HepG2 (cell line): ENCODE data around the gene TCAIM. TPM values are rescaled to one million over a fixed set of nuclear protein-coding genes. Genes with fewer than 3 reads are reported as not detected.

Experiments
- ATF7 ChIP-seq, 2 experiments: fragments of 450-650 bp in 1 of 2; sonication (generic) in 1 of 2; formaldehyde crosslinking in 1 of 2; IDR thresholded peaks; 2 replicates each; pipeline versions ENCODE4 v1.4.0 to v1.6.1; 2016 to 2020; ENCODE audit warnings: antibody characterized with exemption in 1 of 2, mild to moderate bottlenecking in 1 of 2, missing genetic modification reagents in 1 of 2
- EHMT2 ChIP-seq: fragments of 200-600 bp; sonication (generic); IDR thresholded peaks from 2 replicates; pipeline ENCODE4 v1.7.0; 2017; ENCODE audit warnings: antibody characterized with exemption, low read depth, low read length, borderline replicate concordance
- FLYWCH1 ChIP-seq: sonication (generic); formaldehyde crosslinking; IDR thresholded peaks from 2 replicates; pipeline ENCODE4 v1.8.1; 2023; ENCODE audit warnings: mild to moderate bottlenecking, missing genetic modification reagents
- GABPA ChIP-seq, 2 experiments: IDR thresholded peaks; 2 replicates each; pipeline ENCODE4 v1.6.1; 2011 to 2016; ENCODE audit warnings: low read depth in 2 of 2, low read length in 1 of 2, missing biosample characterization in 1 of 2, missing genetic modification characterization in 1 of 2
- MBNL3 ChIP-seq: fragments of 250-450 bp; sonication (Bioruptor Pico); conservative IDR thresholded peaks from 2 replicates; pipeline ENCODE4 v1.8.0; 2022; ENCODE audit warnings: mild to moderate bottlenecking, inconsistent platforms
- NR2F1 ChIP-seq, 2 experiments: fragments of 450-650 bp in 1 of 2; formaldehyde crosslinking in 1 of 2; IDR thresholded peaks; 2 replicates each; pipeline versions ENCODE4 v1.5.0 to v1.6.1; 2016 to 2020; ENCODE audit warnings: mild to moderate bottlenecking in 1 of 2, missing compliant biosample characterization in 1 of 2, missing genetic modification reagents in 1 of 2, moderate library complexity in 1 of 2
- SALL1 ChIP-seq: sonication (generic); formaldehyde crosslinking; IDR thresholded peaks from 2 replicates; pipeline ENCODE4 v1.8.0; 2022; ENCODE audit warnings: mild to moderate bottlenecking, missing genetic modification reagents
- TBL1XR1 ChIP-seq: fragments of 150-350 bp; IDR thresholded peaks from 2 replicates; pipeline ENCODE4 v1.6.1; 2014; ENCODE audit warnings: borderline replicate concordance, low read length; ENCODE audit not compliant: partially characterized antibody
- USF2 ChIP-seq, 2 experiments: sonication (generic) in 1 of 2; formaldehyde crosslinking in 1 of 2; IDR thresholded peaks; 2 replicates each; pipeline versions ENCODE4 v1.5.1 to v1.6.1; 2011 to 2020; ENCODE audit warnings: borderline replicate concordance in 1 of 2, low read depth in 1 of 2, low read length in 1 of 2, mild to moderate bottlenecking in 1 of 2, missing genetic modification reagents in 1 of 2, moderate library complexity in 1 of 2
- ZBTB38 ChIP-seq: sonication (generic); formaldehyde crosslinking; IDR thresholded peaks from 2 replicates; pipeline ENCODE4 v1.5.1; 2020; ENCODE audit warnings: mild to moderate bottlenecking, missing genetic modification reagents
- ZNF24 ChIP-seq: fragments of 450-650 bp; IDR thresholded peaks from 2 replicates; pipeline ENCODE4 v1.6.1; 2017; ENCODE audit warnings: antibody characterized with exemption, mild to moderate bottlenecking
- ZNF382 ChIP-seq: sonication (generic); formaldehyde crosslinking; IDR thresholded peaks from 2 replicates; pipeline ENCODE4 v1.5.0; 2020; ENCODE audit warnings: missing genetic modification reagents, mild to moderate bottlenecking, borderline replicate concordance
- ZNF562 ChIP-seq: sonication (generic); formaldehyde crosslinking; IDR thresholded peaks from 2 replicates; pipeline ENCODE4 v1.8.0; 2022; ENCODE audit warnings: missing genetic modification reagents, borderline replicate concordance
- ZNF564 ChIP-seq: sonication (generic); formaldehyde crosslinking; IDR thresholded peaks from 2 replicates; pipeline ENCODE4 v1.8.1; 2023; ENCODE audit warnings: mild to moderate bottlenecking, missing genetic modification reagents
- ZNF747 ChIP-seq: sonication (generic); formaldehyde crosslinking; IDR thresholded peaks from 2 replicates; pipeline ENCODE4 v1.8.1; 2023; ENCODE audit warnings: missing genetic modification reagents, mild to moderate bottlenecking, borderline replicate concordance
- ZNF790 ChIP-seq: sonication (generic); formaldehyde crosslinking; IDR thresholded peaks from 2 replicates; pipeline ENCODE4 v1.8.0; 2022; ENCODE audit warnings: missing genetic modification reagents, mild to moderate bottlenecking, borderline replicate concordance
- ZSCAN20 ChIP-seq: sonication (generic); formaldehyde crosslinking; IDR thresholded peaks from 2 replicates; pipeline ENCODE4 v1.4.0; 2020; ENCODE audit warnings: missing genetic modification reagents, mild to moderate bottlenecking, borderline replicate concordance
- polyA plus RNA-seq, 8 experiments: library from polyadenylated mRNA; depleted of rRNA in 3 of 8; stranded (reverse) in 7 of 8; unstranded in 1 of 8; fragments of >200 nt; fragmentation: Illumina TruSeq in 4 of 8; extraction: Trizol in 4 of 8; gene quantifications; 2 replicates each; pipeline versions ENCODE4 v1.2.1 to v1.2.3, GENCODE V29; 2011 to 2016; ENCODE audit warnings: low read depth in 4 of 8, missing spikeins in 1 of 8, mixed read lengths in 1 of 8; ENCODE audit not compliant: insufficient read depth in 1 of 8
- total RNA-seq, 5 experiments: library from RNA; depleted of rRNA; stranded (reverse); fragments of >200 nt; fragmentation: Illumina TruSeq; extraction: Trizol; gene quantifications; 2 replicates each; pipeline ENCODE4 v1.2.3, GENCODE V29; 2016; ENCODE audit warnings: low read depth in 1 of 5
- TF ChIP-seq, protein P1 (sequence below): sonication (generic); formaldehyde crosslinking; IDR thresholded peaks from 2 replicates; pipeline ENCODE4 v1.4.0; 2020; ENCODE audit warnings: missing genetic modification reagents, borderline replicate concordance
- TF ChIP-seq, protein P2 (sequence below): sonication (generic); formaldehyde crosslinking; conservative IDR thresholded peaks from 2 replicates; pipeline ENCODE4 v1.4.0; 2020; ENCODE audit warnings: missing genetic modification reagents
- TF ChIP-seq, protein P3 (sequence below): sonication (generic); formaldehyde crosslinking; IDR thresholded peaks from 2 replicates; pipeline ENCODE4 v1.5.0; 2020; ENCODE audit warnings: mild to moderate bottlenecking, missing genetic modification reagents

TCAIM gene
- total and polyA plus RNA-seq, 2 of the 13 experiments (the other 11 are each of a cell fraction or from before 2014, with no cell fraction given) = 16.9 to 22.6 TPM

DNA sequence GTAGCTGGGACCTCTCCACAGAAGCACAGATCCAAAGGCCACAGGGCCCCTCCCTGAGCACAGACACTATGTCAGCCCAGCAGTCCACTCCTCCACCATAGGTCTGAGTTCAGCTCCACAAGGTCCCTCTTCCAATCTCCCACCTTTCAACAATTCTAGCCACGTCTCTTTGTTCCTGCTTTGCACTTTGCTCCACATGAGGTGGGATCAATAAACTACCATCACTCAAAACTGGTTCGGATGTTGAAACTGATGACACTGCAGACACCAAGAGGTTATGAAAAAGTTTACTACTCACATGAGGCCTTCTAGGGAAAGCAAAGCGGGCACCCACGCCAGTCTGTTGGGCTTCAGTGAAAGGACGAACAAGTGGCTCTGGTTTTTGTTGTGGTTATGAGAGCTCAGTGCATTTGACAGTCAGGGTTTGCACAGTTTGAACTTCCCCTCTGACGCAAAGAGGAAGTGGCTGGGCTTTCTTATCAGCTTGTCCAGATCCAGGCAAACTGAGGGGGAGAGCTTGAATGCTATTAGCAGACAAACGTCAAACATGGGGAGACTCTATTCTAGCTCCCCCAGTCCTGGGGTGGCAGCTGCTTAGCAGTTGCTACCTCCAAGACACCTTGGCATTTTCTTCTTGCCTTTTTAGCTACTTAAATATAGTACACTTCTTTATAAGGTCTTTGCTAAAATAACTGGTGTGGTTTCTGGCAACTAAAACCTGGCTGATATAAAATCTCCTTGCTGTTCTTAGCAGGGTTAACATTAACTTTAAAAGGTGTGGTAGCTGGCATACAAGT is 101.1 kb downstream of the TCAIM start (continued):
- TF ChIP-seq, protein P1, sequence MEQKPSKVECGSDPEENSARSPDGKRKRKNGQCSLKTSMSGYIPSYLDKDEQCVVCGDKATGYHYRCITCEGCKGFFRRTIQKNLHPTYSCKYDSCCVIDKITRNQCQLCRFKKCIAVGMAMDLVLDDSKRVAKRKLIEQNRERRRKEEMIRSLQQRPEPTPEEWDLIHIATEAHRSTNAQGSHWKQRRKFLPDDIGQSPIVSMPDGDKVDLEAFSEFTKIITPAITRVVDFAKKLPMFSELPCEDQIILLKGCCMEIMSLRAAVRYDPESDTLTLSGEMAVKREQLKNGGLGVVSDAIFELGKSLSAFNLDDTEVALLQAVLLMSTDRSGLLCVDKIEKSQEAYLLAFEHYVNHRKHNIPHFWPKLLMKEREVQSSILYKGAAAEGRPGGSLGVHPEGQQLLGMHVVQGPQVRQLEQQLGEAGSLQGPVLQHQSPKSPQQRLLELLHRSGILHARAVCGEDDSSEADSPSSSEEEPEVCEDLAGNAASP (CRISPR knock-in tag) = peak; percentile 88
- TF ChIP-seq SALL1 (CRISPR knock-in tag) = peak; percentile 99
- no peak for TF ChIP-seq ZNF790 (CRISPR knock-in tag)
- TF ChIP-seq ZNF747 (CRISPR knock-in tag) = peak; percentile 86
- TF ChIP-seq, protein P2, sequence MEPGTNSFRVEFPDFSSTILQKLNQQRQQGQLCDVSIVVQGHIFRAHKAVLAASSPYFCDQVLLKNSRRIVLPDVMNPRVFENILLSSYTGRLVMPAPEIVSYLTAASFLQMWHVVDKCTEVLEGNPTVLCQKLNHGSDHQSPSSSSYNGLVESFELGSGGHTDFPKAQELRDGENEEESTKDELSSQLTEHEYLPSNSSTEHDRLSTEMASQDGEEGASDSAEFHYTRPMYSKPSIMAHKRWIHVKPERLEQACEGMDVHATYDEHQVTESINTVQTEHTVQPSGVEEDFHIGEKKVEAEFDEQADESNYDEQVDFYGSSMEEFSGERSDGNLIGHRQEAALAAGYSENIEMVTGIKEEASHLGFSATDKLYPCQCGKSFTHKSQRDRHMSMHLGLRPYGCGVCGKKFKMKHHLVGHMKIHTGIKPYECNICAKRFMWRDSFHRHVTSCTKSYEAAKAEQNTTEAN (CRISPR knock-in tag) = peak; percentile 72
- TF ChIP-seq, protein P3, sequence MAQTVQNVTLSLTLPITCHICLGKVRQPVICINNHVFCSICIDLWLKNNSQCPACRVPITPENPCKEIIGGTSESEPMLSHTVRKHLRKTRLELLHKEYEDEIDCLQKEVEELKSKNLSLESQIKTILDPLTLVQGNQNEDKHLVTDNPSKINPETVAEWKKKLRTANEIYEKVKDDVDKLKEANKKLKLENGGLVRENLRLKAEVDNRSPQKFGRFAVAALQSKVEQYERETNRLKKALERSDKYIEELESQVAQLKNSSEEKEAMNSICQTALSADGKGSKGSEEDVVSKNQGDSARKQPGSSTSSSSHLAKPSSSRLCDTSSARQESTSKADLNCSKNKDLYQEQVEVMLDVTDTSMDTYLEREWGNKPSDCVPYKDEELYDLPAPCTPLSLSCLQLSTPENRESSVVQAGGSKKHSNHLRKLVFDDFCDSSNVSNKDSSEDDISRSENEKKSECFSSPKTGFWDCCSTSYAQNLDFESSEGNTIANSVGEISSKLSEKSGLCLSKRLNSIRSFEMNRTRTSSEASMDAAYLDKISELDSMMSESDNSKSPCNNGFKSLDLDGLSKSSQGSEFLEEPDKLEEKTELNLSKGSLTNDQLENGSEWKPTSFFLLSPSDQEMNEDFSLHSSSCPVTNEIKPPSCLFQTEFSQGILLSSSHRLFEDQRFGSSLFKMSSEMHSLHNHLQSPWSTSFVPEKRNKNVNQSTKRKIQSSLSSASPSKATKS (CRISPR knock-in tag) = no peak
- 0 out of 2 replicates have a peak, but pooled peaks have one; percentile 16 for TF ChIP-seq ATF7 (IDR thresholded peaks at IDR 0.05)
- TF ChIP-seq ATF7 (CRISPR knock-in tag; IDR thresholded peaks at IDR 0.05) = no peak
- peak; percentile 74; the same call in 1 of the 2 replicates for TF ChIP-seq ZNF564
- no peak for TF ChIP-seq ZNF562 (CRISPR knock-in tag)
- TF ChIP-seq TBL1XR1 = peak; percentile 91
- TF ChIP-seq ZBTB38 (CRISPR knock-in tag) = peak; percentile 39; the same call in 1 of the 2 replicates
- TF ChIP-seq ZNF24 = no peak
- peak in 1 of 2 experiments; percentile 64; a peak in 2 of 4 replicates for TF ChIP-seq NR2F1 (CRISPR knock-in tag; IDR thresholded peaks at IDR 0.05)
- TF ChIP-seq USF2 (IDR thresholded peaks at IDR 0.05; ENCODE audit: low read depth, low read length) = no peak
- TF ChIP-seq USF2 (CRISPR knock-in tag; IDR thresholded peaks at IDR 0.05; ENCODE audit: borderline replicate concordance) = no peak; the same call in 1 of the 2 replicates
- TF ChIP-seq ZSCAN20 (CRISPR knock-in tag) = no peak
- TF ChIP-seq FLYWCH1 (CRISPR knock-in tag) = no peak
- no peak for TF ChIP-seq GABPA (IDR thresholded peaks at IDR 0.05; ENCODE audit: low read depth, low read length)
- peak; percentile 72 for TF ChIP-seq GABPA (CRISPR knock-in tag; IDR thresholded peaks at IDR 0.05; ENCODE audit: low read depth)
- TF ChIP-seq EHMT2 = peak; percentile 70; the same call in 1 of the 2 replicates
- TF ChIP-seq ZNF382 = no peak
- TF ChIP-seq MBNL3 (CRISPR knock-in tag) = no peak
